H9 (cell line): Measurements from ENCODE around the gene NRXN2. TPM values are rescaled to one million over a fixed set of nuclear protein-coding genes. Genes with fewer than 3 reads are reported as not detected.
A peak's percentile ranks its signal among the peaks of the same experiment; 100 is the strongest.

Experiments used
- DNase-seq: peaks from one replicate; pipeline ENCODE4 v3.0.0-alpha.2; 2017
- H2AFZ ChIP-seq: one replicate; pipeline ENCODE4 v1.6.1; 2013; ENCODE audit warnings: mild to moderate bottlenecking, low read length, control low read depth, moderate library complexity
- H2AK5ac ChIP-seq: 2 replicates; pipeline ENCODE4 v1.6.1; 2013; ENCODE audit warnings: low read length, control low read depth, mixed read lengths; ENCODE audit not compliant: insufficient read length
- H2BK120ac ChIP-seq: one replicate; pipeline ENCODE4 v1.6.1; 2013; ENCODE audit warnings: low read depth, mild to moderate bottlenecking, low read length, control low read depth, inconsistent platforms; ENCODE audit not compliant: poor library complexity, severe bottlenecking
- H2BK12ac ChIP-seq: 2 replicates; pipeline ENCODE4 v1.6.1; 2013; ENCODE audit warnings: low read length, control low read depth, mixed read lengths, low read depth; ENCODE audit not compliant: insufficient read length
- H2BK15ac ChIP-seq: 2 replicates; pipeline ENCODE4 v1.6.1; 2013; ENCODE audit warnings: low read depth, low read length, control low read depth
- H2BK20ac ChIP-seq: one replicate; pipeline ENCODE4 v1.6.1; 2013; ENCODE audit warnings: low read depth, mild to moderate bottlenecking, low read length, control low read depth, inconsistent platforms; ENCODE audit not compliant: poor library complexity, severe bottlenecking
- H2BK5ac ChIP-seq: 2 replicates; pipeline ENCODE4 v1.6.1; 2013; ENCODE audit warnings: low read length, control low read depth, mixed read lengths; ENCODE audit not compliant: insufficient read length
- H3K14ac ChIP-seq: 2 replicates; pipeline ENCODE4 v1.6.1; 2013; ENCODE audit warnings: low read length, control low read depth; ENCODE audit not compliant: insufficient read depth
- H3K18ac ChIP-seq: 2 replicates; pipeline ENCODE4 v1.6.1; 2013; ENCODE audit warnings: low read depth, mild to moderate bottlenecking, mixed read lengths, low read length, control low read depth; ENCODE audit not compliant: insufficient read length
- H3K23ac ChIP-seq: 2 replicates; pipeline ENCODE4 v1.6.1; 2013; ENCODE audit warnings: low read length, control low read depth, mixed read lengths, low read depth; ENCODE audit not compliant: insufficient read length
- H3K23me2 ChIP-seq: 2 replicates; pipeline ENCODE4 v1.6.1; 2013; ENCODE audit warnings: low read depth, mild to moderate bottlenecking, mixed read lengths, low read length, control low read depth; ENCODE audit not compliant: insufficient read length, poor library complexity, severe bottlenecking
- H3K27ac ChIP-seq: 2 replicates; pipeline ENCODE4 v1.5.1; 2013; ENCODE audit warnings: low read length, control low read depth, mixed read lengths, low read depth; ENCODE audit not compliant: insufficient read length
- H3K27me3 ChIP-seq: 2 replicates; pipeline ENCODE4 v1.6.1; 2013; ENCODE audit warnings: low read length, control low read depth, inconsistent platforms; ENCODE audit not compliant: insufficient read depth
- H3K4ac ChIP-seq: 2 replicates; pipeline ENCODE4 v1.6.1; 2013; ENCODE audit warnings: low read depth, mild to moderate bottlenecking, control low read depth, inconsistent platforms, low read length, moderate library complexity
- H3K4me1 ChIP-seq: 2 replicates; pipeline ENCODE4 v1.6.1; 2013; ENCODE audit warnings: low read length, control low read depth, inconsistent platforms; ENCODE audit not compliant: insufficient read depth
- H3K4me2 ChIP-seq: 2 replicates; pipeline ENCODE4 v1.6.1; 2013; ENCODE audit warnings: low read length, control low read depth, mixed read lengths; ENCODE audit not compliant: insufficient read length, insufficient read depth
- H3K56ac ChIP-seq: 2 replicates; pipeline ENCODE4 v1.6.1; 2013; ENCODE audit warnings: low read depth, mild to moderate bottlenecking, mixed read lengths, low read length, control low read depth; ENCODE audit not compliant: insufficient read length
- H3K79me1 ChIP-seq: 2 replicates; pipeline ENCODE4 v1.6.1; 2013; ENCODE audit warnings: low read depth, mild to moderate bottlenecking, moderate library complexity, low read length, control low read depth, inconsistent platforms; ENCODE audit not compliant: insufficient read depth, poor library complexity, severe bottlenecking
- H3K79me2 ChIP-seq: 2 replicates; pipeline ENCODE4 v1.6.1; 2013; ENCODE audit warnings: low read length, control low read depth, inconsistent platforms; ENCODE audit not compliant: insufficient read depth
- H3K9ac ChIP-seq: 2 replicates; pipeline ENCODE4 v1.6.1; 2013; ENCODE audit warnings: low read length, control low read depth, mixed read lengths; ENCODE audit not compliant: insufficient read length; ENCODE audit errors: extremely low read depth
- H3K9me3 ChIP-seq: one replicate; pipeline ENCODE4 v1.6.1; 2013; ENCODE audit warnings: low read depth, low read length, inconsistent platforms; ENCODE audit not compliant: control insufficient read depth
- H3T11ph ChIP-seq: one replicate; pipeline ENCODE4 v1.6.1; 2013; ENCODE audit warnings: mild to moderate bottlenecking, low read length, control low read depth, inconsistent platforms
- H4K20me1 ChIP-seq: one replicate; pipeline ENCODE4 v1.6.1; 2013; ENCODE audit not compliant: control insufficient read depth, insufficient read length, insufficient read depth
- H4K5ac ChIP-seq: 2 replicates; pipeline ENCODE4 v1.6.1; 2013; ENCODE audit warnings: low read depth, mild to moderate bottlenecking, mixed read lengths, low read length, control low read depth; ENCODE audit not compliant: insufficient read length
- H4K8ac ChIP-seq: replicated peaks from 2 replicates; pipeline ENCODE4 v1.6.1; 2013; ENCODE audit warnings: low read length, control low read depth, mixed read lengths, low read depth; ENCODE audit not compliant: insufficient read length
- H4K91ac ChIP-seq: 2 replicates; pipeline ENCODE4 v1.6.1; 2013; ENCODE audit warnings: low read depth, mild to moderate bottlenecking, moderate library complexity, mixed read lengths, low read length, control low read depth; ENCODE audit not compliant: insufficient read length
- H3K27ac Mint-ChIP-seq, 3 experiments: 2 replicates in 2 of 3; 3 replicates in 1 of 3; pipeline ENCODE4 v1.8.0; 2020 to 2021; ENCODE audit warnings: mixed read lengths in 3 of 3, mild to moderate bottlenecking in 1 of 3, moderate library complexity in 1 of 3
- H3K27me3 Mint-ChIP-seq: 2 replicates; pipeline ENCODE4 v1.8.0; 2021; ENCODE audit warnings: low read depth, mild to moderate bottlenecking, moderate library complexity, mixed read lengths
- H3K36me3 Mint-ChIP-seq, 3 experiments: 2 replicates in 2 of 3; 3 replicates in 1 of 3; pipeline ENCODE4 v1.8.0; 2020 to 2021; ENCODE audit warnings: low read depth in 3 of 3, mixed read lengths in 3 of 3; ENCODE audit not compliant: insufficient read depth in 1 of 3
- H3K4me1 Mint-ChIP-seq, 2 experiments: 2 replicates each; pipeline ENCODE4 v1.8.0; 2020; ENCODE audit warnings: mixed read lengths in 2 of 2
- H3K4me3 Mint-ChIP-seq, 2 experiments: 2 replicates in 1 of 2; 3 replicates in 1 of 2; pipeline ENCODE4 v1.8.0; 2020 to 2021; ENCODE audit warnings: mild to moderate bottlenecking in 2 of 2, mixed read lengths in 2 of 2, moderate library complexity in 1 of 2
- H3K9me3 Mint-ChIP-seq, 2 experiments: 2 replicates in 1 of 2; 3 replicates in 1 of 2; pipeline ENCODE4 v1.8.0; 2020; ENCODE audit warnings: mild to moderate bottlenecking in 2 of 2, mixed read lengths in 2 of 2, moderate library complexity in 1 of 2
- WGBS: extraction: QIAGEN DNeasy Blood & Tissue Kit; methylation state at CpG from one replicate; pipeline ENCODE4 v1.1.7; 2013; ENCODE audit warnings: missing lambda C conversion rate, low lambda C conversion rate, mixed read lengths; ENCODE audit not compliant: insufficient read length; ENCODE audit errors: extremely low coverage; 5-methylcytosine and 5-hydroxymethylcytosine counted together
- total RNA-seq: library from RNA; stranded (reverse); gene quantifications from 2 replicates; pipeline ENCODE4 v1.2.1, GENCODE V29; 2021
- TF ChIP-seq, protein P1 (sequence below): fragments of 200-600 bp; sonication (generic); conservative IDR thresholded peaks from 3 replicates; pipeline ENCODE4 v1.8.0; 2021; ENCODE audit warnings: antibody characterized with exemption, mild to moderate bottlenecking

The NRXN2 gene
- total RNA-seq, 1 experiment from 2014 or later = 3.9 TPM

DNA sequence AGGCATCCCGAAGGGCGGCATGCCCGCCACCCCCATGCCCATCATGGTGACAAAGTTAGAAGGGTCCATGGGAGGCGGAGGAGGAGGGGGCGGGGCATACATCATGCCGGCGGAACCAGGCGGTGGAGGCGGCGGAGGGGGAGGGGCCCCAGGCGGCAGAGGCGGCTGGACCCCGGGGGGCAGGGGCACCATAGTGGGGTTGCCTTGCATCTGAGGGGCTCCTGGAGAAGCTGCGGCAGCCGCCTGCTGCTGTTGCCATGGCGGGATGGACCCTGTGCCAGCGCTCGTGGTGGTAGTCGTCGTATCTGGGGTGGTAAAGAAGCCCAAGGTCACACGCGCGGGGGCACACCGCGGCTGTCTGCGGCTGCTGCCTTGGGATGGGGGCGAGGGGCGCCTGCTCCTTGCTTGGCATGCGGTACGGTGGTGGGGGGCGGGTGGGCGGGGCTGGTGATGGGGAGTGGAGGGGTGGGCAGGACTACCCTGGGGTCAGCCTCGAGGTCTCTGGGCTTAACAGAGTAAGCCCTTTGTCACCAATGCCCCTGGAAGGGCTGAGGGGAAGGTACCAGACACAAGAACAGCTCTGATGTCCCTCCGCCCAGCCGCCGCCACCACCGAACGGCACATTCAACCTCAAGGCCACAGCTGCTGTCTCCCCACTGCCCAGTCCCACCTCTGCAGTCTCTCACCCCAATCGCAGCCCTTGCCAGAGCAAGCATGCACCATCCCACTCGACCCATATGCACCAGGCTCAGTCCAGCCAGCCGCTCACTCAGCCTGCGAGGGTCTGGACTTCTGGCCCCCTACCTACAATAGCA lies 43.1 kb upstream of the NRXN2 start:
- no CpG with 5 or more reads among the region's 42 CpGs for WGBS
- H3K23me2 ChIP-seq = no peaks in the 10 kb centered on the region
- H3K56ac ChIP-seq = no peak overlapping the region
- H4K5ac ChIP-seq = no peak overlapping the region
- peaks cover 3% of the 10 kb centered on the region for H3K79me1 ChIP-seq
- Mint-ChIP-seq H3K27ac (peak overlapping the region; percentile 69 to 98 (median 82); a peak in 5 of 7 replicates), H3K4me3 (0 out of 5 replicates have a peak overlapping the region, but pooled peaks of 1 of the 2 experiments have one; percentile 53), H3K27me3 (no peaks in the 10 kb centered on the region), H3K36me3 (peaks cover 57 to 83% (median 76%) of the 10 kb centered on the region in 3 experiments; a peak in 6 of 7 replicates), H3K9me3 (no peaks in the 10 kb centered on the region; a peak in 1 of 5 replicates), H3K4me1 (peaks cover 58 to 71% of the 10 kb centered on the region in 2 experiments)
- H4K91ac ChIP-seq = no peak overlapping the region
- H4K20me1 ChIP-seq = no peaks in the 10 kb centered on the region
- DNase-seq = peak; percentile 41
- H2BK12ac ChIP-seq = no peak overlapping the region
- H2BK120ac ChIP-seq = no peak overlapping the region
- no peak overlapping the region for H3K18ac ChIP-seq
- no peak overlapping the region for H3K9ac ChIP-seq
- H2BK5ac ChIP-seq = no peak overlapping the region
- H3K79me2 ChIP-seq = no peaks in the 10 kb centered on the region
- no peak overlapping the region for H3K4me2 ChIP-seq
- H3T11ph ChIP-seq = no peak overlapping the region
- no peak overlapping the region for H3K27ac ChIP-seq
- no peak overlapping the region for H4K8ac ChIP-seq
- H2BK20ac ChIP-seq = no peak overlapping the region
- H2AFZ ChIP-seq = no peak overlapping the region
- H2AK5ac ChIP-seq = no peak overlapping the region
- no peak overlapping the region for H3K23ac ChIP-seq
- peaks cover 4% of the 10 kb centered on the region; the same call in 1 of the 2 replicates for H3K4me1 ChIP-seq
- no peak overlapping the region for H2BK15ac ChIP-seq
- no peaks in the 10 kb centered on the region for H3K9me3 ChIP-seq
- TF ChIP-seq, protein P1, sequence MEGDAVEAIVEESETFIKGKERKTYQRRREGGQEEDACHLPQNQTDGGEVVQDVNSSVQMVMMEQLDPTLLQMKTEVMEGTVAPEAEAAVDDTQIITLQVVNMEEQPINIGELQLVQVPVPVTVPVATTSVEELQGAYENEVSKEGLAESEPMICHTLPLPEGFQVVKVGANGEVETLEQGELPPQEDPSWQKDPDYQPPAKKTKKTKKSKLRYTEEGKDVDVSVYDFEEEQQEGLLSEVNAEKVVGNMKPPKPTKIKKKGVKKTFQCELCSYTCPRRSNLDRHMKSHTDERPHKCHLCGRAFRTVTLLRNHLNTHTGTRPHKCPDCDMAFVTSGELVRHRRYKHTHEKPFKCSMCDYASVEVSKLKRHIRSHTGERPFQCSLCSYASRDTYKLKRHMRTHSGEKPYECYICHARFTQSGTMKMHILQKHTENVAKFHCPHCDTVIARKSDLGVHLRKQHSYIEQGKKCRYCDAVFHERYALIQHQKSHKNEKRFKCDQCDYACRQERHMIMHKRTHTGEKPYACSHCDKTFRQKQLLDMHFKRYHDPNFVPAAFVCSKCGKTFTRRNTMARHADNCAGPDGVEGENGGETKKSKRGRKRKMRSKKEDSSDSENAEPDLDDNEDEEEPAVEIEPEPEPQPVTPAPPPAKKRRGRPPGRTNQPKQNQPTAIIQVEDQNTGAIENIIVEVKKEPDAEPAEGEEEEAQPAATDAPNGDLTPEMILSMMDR = no peak
- H3K4ac ChIP-seq = no peak overlapping the region
- H3K27me3 ChIP-seq = no peaks in the 10 kb centered on the region
- H3K14ac ChIP-seq = no peak overlapping the region
